GM12892 (cell line): ENCODE results near the gene UGCG.

Experiments used
- DNase-seq: peaks from one replicate; pipeline ENCODE4 v3.0.0; 2011; ENCODE audit not compliant: insufficient read length
- FAIRE-seq: peaks from 2 replicates; lab custom pipeline; 2011; peaks lifted over from hg19 to GRCh38; lab: Jason Lieb, UNC
- POLR2A ChIP-seq: IDR thresholded peaks from 2 replicates; pipeline ENCODE4 v1.6.1; 2011; ENCODE audit warnings: low read depth, low read length, control low read depth
- POLR2AphosphoS5 ChIP-seq: IDR thresholded peaks from 2 replicates; pipeline ENCODE4 v1.6.1; 2011; ENCODE audit warnings: low read depth, low read length, control low read depth
- TAF1 ChIP-seq: IDR thresholded peaks from 2 replicates; pipeline ENCODE4 v1.6.1; 2011; ENCODE audit warnings: low read depth, mild to moderate bottlenecking, control low read depth, low read length, borderline replicate concordance

Gene UGCG

GRCh38 chr9:111961575-111961974 is 65.0 kb downstream of the UGCG start:
- FAIRE-seq: no peak
- no peak for TF ChIP-seq TAF1
- no peak for TF ChIP-seq POLR2A
- no peak for TF ChIP-seq POLR2AphosphoS5
- DNase-seq: no peak

GRCh38 chr9:111962021-111962420 is 65.4 kb downstream of the UGCG start:
- DNase-seq: no peak
- TF ChIP-seq TAF1: no peak
- TF ChIP-seq POLR2A: no peak
- no peak for TF ChIP-seq POLR2AphosphoS5
- no peak for FAIRE-seq

GRCh38 chr9:111963995-111964394 is 67.4 kb downstream of the UGCG start:
- FAIRE-seq (no peak), DNase-seq (no peak)
- TF ChIP-seq POLR2A: no peak
- TF ChIP-seq TAF1: no peak
- no peak for TF ChIP-seq POLR2AphosphoS5

GRCh38 chr9:111965566-111966019 is 69.0 kb downstream of the UGCG start:
- TF ChIP-seq POLR2A (no peak), TAF1 (no peak), POLR2AphosphoS5 (no peak)
- DNase-seq: no peak
- FAIRE-seq: no peak

- TF ChIP-seq POLR2A: no peak
- TF ChIP-seq TAF1: no peak
- no peak for TF ChIP-seq POLR2AphosphoS5
- no peak for DNase-seq
- no peak for FAIRE-seq
These were observed 69.6 kb downstream of the UGCG start for GRCh38 chr9:111966124-111966723.

- FAIRE-seq (no peak), DNase-seq (no peak)
- no peak for TF ChIP-seq POLR2AphosphoS5
- TF ChIP-seq POLR2A: no peak
- no peak for TF ChIP-seq TAF1
These were observed 70.3 kb downstream of the UGCG start for GRCh38 chr9:111966861-111967291.

- DNase-seq (no peak), FAIRE-seq (no peak)
- TF ChIP-seq POLR2AphosphoS5 (no peak), POLR2A (no peak), TAF1 (no peak)
These were observed 71.0 kb downstream of the UGCG start for GRCh38 chr9:111967621-111968020.

GRCh38 chr9:111969061-111969460 is 72.4 kb downstream of the UGCG start:
- TF ChIP-seq POLR2AphosphoS5 (no peak), TAF1 (no peak), POLR2A (no peak)
- DNase-seq (no peak), FAIRE-seq (no peak)

- FAIRE-seq: no peak
These were observed 73.0 kb downstream of the UGCG start for GRCh38 chr9:111969622-111970021.

GRCh38 chr9:111970827-111971226 is 74.2 kb downstream of the UGCG start:
- FAIRE-seq (no peak), DNase-seq (no peak)
- TF ChIP-seq POLR2AphosphoS5 (no peak), TAF1 (no peak), POLR2A (no peak)

More at GRCh38 chr9:111969622-111970021, 73.0 kb downstream of the UGCG start:
- no peak for DNase-seq
- no peak for TF ChIP-seq POLR2AphosphoS5
- no peak for TF ChIP-seq POLR2A
- no peak for TF ChIP-seq TAF1

- DNase-seq (no peak), FAIRE-seq (no peak)
- TF ChIP-seq TAF1 (no peak), POLR2A (no peak), POLR2AphosphoS5 (no peak)
These were observed 77.6 kb downstream of the UGCG start for GRCh38 chr9:111974092-111974681.

GRCh38 chr9:111975709-111976108 is 79.1 kb downstream of the UGCG start:
- no peak for FAIRE-seq
- no peak for DNase-seq
- TF ChIP-seq POLR2AphosphoS5 (no peak), TAF1 (no peak), POLR2A (no peak)

- TF ChIP-seq POLR2AphosphoS5 (no peak), TAF1 (no peak), POLR2A (no peak)
- DNase-seq (no peak), FAIRE-seq (no peak)
These were observed 82.0 kb downstream of the UGCG start for GRCh38 chr9:111978616-111979015.
